Renal pelvis (tissue), 4 donors: ENCODE results near the gene VWA8. TPM values are rescaled to one million over a fixed set of nuclear protein-coding genes. Genes with fewer than 3 reads are reported as not detected.
"Not testable (repeated sequence)": the region's sequence is repeated elsewhere in the genome, so short reads cannot be mapped to it uniquely, and the experiment has no call there.

Experiments
- DNase-seq: peaks from one replicate; pipeline ENCODE4 v3.0.0-alpha.2; 2013
- polyA plus RNA-seq, 3 donors: library from polyadenylated mRNA; unstranded; fragments of 120-200 nt; gene quantifications; one replicate each; pipeline ENCODE4 v1.2.1, GENCODE V29; 2013; ENCODE audit not compliant: insufficient read length in 3 of 3

Gene VWA8
- polyA plus RNA-seq, 3 donors, result 19.0 to 21.1 (median 19.0) TPM

DNA sequence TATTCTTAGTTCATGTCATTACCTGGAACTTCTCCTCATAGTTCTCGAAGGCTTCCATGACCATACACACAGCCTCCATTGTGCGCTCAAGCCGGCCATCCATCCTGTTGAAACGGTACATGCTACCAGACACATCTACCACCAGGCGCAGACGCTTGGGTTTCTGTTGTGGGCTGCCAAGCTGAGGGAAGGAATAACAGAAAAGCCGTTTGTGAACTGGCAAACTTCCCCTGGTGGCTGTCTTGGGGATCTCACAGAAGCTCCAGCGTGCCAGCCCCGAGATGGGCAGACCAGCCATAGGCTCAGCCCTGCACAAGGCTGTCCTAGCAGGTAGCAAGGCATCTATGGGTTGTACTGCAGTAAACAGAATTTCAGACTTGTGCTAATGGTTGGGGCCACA lies 373.4 kb downstream of the VWA8 start:
- DNase-seq, result no peak

DNA sequence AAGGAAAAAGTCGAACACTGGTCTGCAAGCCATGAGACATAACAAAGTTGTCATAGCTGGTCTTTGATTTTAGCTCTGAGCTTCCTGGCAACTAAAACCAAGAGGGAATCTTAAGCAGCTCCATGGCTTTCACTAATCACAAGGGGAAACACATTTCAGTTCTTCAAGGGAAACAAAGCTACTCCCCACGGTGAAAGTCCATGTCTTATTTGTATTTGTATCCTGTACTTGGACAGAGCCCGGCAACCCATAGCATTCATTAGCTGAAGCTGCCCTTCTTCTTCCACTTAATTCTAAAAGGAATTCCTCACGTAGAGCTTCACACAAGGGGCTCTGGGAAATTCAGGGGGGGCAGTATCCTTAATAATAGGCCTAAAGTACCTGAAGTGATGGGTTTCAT lies 374.7 kb downstream of the VWA8 start:
- no peak for DNase-seq

GRCh38 chr13:41582027-41582463 lies 378.9 kb downstream of the VWA8 start:
- no peak for DNase-seq

GRCh38 chr13:41580345-41580744 lies 380.6 kb downstream of the VWA8 start:
- no peak for DNase-seq

DNA sequence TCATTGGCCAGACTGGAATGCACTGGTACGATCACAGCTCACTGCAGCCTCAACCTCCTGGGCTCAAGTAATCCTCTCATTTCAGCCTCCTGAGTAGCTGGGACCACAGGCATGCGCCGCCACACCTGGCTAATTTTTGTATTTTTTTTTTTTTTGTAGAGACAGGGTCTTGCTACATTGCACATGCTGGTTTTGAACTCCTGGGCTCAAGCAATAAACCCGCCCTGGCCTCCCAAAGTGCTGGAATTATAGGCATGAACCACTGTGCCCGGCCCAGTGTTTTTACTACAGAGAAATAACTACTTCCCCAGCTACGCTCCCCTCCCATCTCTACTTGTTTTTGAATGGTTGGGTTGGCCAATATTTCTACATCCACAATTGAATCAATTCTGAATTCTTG lies 381.0 kb downstream of the VWA8 start:
- no peak for DNase-seq

DNA sequence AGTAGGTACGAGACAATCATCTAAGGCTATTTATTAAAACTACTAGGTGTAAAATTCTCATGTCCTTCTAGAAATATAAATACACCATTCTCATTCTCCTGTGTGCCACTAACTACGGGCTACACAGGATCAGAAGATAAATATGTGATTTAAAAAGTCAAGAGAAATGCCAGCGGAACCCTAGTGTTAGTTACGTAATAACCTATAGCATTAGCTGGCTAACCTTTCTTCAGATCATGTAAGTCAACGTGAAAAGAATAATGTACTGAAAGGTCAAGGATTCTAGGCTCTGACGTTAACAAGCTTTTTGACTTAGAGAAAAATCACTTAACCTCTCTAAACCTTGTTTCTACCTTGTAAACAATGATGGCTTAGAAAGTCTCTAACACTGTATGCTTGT lies 381.7 kb downstream of the VWA8 start:
- DNase-seq, result no peak

GRCh38 chr13:41578371-41578770 lies 382.5 kb downstream of the VWA8 start:
- no peak for DNase-seq

- no peak for DNase-seq
Observed at GRCh38 chr13:41577436-41577835, 383.5 kb downstream of the VWA8 start.

- DNase-seq, result not testable (repeated sequence)
Observed at GRCh38 chr13:41573640-41574039, 387.3 kb downstream of the VWA8 start.

DNA sequence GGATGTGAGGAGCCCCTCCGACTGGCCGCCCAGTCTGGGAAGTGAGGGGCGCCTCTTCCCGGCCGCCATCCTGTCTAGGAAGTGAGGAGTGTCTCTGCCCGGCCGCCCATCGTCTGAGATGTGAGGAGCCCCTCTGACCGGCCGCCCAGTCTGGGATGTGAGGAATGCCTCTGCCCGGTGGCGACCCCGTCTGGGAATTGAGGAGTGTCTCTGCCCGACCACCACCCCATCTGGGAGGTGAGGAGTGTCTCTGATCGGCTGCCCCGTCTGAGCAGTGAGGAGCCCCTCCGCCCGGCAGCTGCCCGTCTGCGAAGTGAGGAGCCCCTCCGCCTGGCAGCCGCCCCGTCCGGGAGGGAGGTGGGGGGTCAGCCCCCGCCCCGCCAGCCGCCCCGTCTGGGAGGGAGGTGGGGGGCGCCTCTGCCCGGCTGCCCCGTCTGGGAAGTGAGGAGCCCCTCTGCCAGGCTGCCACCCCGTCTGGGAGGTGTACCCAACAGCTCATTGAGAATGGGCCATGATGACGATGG lies 389.0 kb downstream of the VWA8 start:
- not testable (repeated sequence) for DNase-seq

DNA sequence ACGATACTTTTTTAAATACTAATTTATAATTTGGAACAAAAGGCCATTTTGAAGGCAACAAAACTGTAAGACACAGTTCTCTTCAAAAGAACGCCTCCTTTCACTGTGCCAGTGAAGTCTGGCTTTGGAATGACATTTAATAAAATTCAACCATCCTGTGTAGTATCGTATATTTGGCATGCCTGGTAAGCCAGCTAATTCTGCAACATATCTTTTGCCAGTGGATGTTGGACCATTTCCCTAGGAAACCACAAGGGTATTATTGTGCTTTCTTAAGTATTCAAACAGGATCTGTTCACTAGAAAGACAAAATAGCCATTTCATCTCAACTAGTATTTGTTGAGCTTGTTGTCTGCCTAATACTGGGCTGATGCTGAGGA lies 391.9 kb downstream of the VWA8 start:
- no peak for DNase-seq

DNA sequence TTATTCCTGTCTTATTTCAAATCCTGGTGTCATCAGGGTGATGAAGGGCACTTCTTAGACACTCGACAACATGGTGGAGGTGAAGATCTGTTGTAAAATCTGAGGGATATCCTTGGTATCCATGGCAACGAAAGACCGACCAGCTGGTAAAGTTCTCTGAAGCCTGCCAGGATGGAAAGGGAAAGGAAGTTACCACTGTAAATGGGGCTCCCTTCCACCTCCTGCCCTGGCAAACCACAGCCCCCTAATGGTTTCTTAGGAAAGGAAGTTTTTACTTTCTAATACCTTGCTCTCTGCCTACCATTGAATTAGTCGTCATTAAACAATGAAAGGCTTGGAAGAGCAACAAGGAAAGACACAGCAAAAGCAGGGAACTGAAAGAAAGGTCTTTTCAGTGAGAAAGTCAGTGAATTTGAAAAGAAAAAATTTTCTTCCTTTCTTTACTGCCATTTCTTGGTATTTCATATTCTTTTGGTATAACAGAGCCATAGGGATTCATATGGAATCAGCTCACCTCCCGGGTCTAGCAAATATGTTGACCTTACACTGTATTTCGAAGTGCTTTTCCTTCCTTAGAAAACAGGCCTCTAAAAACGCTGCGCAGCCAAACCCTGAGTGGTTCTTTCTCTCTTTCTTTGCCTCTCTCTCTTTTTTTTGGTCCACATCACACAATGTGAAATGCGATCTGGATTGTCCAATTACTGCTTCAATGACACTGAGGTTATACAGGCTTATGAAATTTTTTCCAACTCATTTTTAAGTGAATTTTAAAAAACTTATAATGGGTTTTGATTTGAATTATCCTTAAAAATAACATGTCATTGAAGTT lies 392.6 kb downstream of the VWA8 start:
- no peak for DNase-seq

DNA sequence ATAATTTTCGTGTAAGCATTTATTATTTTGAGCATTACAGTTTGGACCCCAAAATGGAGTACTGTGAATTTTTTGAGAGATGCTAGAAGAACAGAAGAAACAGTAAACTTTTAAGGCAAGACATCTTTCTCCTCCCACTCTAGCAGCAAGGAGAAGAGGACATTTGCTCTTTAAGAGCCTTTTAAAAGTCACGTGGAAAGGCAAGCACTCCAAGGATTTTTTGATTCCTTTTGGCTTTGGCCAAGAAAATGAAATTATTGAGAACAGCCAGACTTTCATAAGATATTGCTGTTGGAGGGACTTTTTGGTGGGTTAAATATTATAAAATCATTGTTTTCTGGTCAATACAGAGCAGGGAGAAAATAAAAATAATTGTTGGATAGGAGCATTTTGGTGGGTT lies 393.5 kb downstream of the VWA8 start:
- DNase-seq, result no peak

GRCh38 chr13:41565846-41566245 lies 395.1 kb downstream of the VWA8 start:
- no peak for DNase-seq

DNA sequence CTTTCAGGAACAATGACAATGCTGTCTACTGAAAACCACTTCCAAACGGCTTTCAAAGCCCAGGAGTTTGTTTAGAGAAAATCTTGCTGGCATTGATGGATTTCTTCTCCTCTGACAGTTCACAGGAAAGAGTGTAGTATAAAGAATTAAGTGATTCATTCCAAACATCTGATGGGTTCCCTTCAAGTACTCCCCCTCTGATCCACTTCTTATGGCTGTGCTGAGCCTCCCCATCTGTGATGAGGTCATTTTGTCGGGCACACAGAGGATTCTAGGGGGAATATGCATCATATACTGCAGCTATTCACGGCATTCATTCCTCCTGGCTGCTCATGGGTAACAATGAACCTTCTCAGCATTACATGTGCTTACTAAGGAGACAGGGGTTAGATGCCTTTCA lies 395.7 kb downstream of the VWA8 start:
- peak; percentile 62 for DNase-seq

DNA sequence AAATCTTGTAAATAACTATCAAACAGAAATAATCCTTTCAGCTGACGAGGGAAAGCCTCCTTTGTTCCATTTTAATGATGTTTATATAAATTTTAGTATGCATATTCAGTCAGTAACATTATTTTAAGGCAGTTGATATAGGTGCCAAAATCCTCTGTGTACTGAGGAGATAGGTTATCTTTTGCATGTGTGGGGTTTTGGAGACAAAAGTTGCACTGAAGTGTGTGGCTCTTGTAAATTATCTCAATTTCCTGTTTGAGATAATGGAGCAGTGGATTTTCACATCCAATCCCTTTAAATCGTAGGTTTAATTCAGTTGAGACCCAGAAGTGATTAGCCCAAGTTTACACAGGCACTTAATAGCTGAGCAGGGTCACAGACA lies 396.9 kb downstream of the VWA8 start:
- DNase-seq, result no peak

DNA sequence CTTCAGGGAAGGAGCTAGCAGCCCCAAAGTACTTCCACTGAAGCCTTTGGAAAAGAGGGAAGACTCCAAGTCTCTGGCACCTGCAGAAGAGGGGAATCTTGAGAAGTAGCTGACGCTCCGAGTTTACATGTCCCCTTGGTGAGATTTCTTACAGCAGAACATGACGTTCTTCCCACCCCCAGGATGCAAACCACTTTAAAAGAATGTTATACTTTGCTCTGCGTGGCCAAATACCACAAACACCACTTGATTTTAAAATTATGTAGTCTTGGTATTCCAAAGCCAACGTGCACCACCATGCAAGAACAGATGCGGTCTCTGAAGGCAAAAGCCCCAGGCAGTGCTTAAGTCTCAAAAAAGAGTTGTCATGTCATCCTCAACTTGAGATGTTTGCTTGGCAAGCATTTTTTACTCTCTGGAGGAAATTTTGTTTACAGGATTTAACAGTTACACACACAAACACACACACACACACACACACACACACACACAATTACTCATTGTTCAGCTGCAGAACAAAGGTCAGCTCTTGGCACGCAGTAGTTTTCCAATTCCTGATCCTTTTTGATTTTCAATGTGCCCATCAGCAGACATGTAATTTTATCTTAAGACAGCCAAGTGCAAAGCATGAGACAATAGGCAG lies 397.4 kb downstream of the VWA8 start:
- DNase-seq, result no peak

GRCh38 chr13:41562541-41563178 lies 398.2 kb downstream of the VWA8 start:
- no peak for DNase-seq

DNA sequence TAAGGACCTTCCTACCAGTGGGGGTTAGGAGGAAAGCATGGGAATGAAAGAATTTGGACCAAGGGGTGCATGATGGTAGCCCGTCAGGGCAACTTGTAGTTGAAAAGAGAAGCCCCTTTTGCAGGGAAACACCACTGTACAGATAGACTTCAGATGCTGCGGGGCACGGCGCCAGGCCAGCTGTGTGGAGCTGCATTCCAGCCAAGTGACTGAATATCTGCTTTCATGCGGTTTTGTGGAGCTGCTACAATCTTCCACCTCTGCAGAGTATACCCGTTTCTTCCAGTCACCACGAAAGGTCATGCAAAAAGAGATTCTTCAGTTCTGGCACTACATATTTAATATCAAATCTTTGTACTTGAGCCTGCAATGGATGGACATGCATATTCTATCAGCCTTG lies 398.8 kb downstream of the VWA8 start:
- no peak for DNase-seq

DNA sequence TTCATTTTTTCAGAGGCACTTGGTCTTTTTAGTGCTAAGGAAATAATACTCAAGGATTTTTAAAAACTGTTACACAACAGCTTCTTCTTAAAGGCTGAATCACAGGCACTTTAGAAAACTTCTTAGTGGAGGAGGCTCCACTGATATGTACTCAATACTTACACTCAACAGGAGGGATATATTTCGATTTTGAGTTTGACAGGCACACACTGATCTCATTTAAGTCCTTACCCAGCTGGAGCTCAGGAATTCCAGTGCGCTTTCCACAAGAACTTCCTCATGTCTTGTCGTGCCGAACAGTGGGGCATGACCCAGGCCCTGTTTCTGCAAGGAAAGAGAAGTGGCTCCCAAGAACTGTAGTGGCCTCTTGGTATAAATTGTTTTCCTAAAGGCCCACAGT lies 399.7 kb downstream of the VWA8 start:
- no peak for DNase-seq

DNA sequence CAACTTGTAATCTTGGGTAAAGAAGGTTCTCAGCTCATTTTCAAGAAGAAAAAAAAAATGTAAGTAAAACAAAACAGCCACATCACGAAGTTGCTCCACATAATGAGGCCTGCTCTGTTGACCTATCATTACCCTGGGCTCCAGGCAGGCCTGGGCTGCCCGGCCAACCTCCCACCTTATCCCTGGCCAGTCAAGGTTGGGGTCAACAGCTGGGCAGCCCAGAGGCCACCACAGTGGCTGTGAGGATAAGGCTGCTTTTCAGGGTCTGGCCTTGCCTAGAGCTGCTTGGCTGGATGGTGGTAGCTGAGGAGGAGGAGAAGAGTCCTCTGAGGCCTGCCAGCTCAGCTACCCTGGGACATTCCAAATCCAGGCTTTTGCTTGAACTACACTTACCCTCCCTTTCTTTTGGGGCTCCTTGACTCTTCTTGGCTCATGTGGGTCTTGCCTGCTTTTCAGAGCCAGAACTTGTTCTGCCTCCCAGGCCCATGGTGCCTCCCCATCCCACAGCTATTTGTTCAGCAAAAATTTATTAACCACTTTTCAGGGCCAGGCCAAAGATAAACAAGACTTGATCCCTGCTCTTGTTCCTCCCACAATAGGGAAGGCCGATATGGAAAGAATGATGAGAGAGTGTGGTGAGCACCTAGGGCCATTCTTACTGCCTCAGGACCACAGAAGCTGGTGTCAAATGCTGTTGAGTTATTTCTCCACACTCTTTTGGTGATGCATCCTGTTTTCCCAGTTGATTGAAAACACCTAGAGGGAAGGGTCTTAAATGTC lies 401.9 kb downstream of the VWA8 start:
- DNase-seq, result no peak

- no peak for DNase-seq
Observed at GRCh38 chr13:41557719-41558118, 403.2 kb downstream of the VWA8 start.
